ENCODE measurements around the gene ARIH2. TPM values are rescaled to one million over a fixed set of nuclear protein-coding genes. Genes with fewer than 3 reads are reported as not detected.
A peak's percentile ranks its signal among the peaks of the same experiment; 100 is the strongest.

ARIH2 gene
- total and polyA plus RNA-seq, 2 of the 8 experiments (the other 6 are each of a cell fraction or from before 2014, with no cell fraction given) = 72.9 to 136 TPM

DNA sequence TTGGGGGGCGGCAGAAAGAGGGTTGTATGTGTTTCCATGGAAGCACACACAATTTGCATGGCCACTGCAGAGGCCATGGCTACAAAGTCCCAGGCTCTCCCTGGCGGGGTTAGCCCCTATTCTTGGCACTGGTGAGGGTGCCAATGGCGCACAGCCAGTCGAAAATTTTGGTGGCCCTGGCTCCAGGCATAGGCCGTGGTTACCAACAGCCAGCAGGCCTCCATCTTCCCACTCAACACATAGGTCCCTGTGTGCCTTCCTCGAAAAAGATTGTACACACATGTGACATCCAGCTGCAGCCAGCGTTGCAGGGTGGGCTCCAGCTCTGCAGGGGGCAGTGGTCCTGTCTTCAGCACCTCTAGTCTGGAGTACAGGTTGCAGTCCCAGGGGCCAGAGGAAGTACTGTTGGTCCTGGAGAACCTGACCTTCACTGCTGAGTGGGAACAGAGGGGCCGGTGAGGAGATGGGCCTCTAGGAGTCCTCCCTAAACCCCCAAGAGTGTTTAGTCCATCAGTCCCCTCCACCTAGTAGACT lies 78.5 kb downstream of the ARIH2 start:
- no peak overlapping the region for H2BK120ac ChIP-seq (replicated peaks; ENCODE audit: low read depth, low read length)
- no peak overlapping the region for H3K4me2 ChIP-seq (ENCODE audit: insufficient read depth in 1 of 2, low read depth in 2 of 2, low read length in 2 of 2)
- H3K23me2 ChIP-seq (ENCODE audit: low read depth, low read length) = no peaks in the 10 kb centered on the region
- H3K36me3 ChIP-seq (ENCODE audit: control insufficient read depth in 2 of 4, insufficient read depth in 4 of 4, low read length in 3 of 4) = peaks cover 0 to 3% (median 0%) of the 10 kb centered on the region in 4 experiments; a peak in 2 of 8 replicates
- H2BK20ac ChIP-seq (ENCODE audit: low read length) = no peak overlapping the region
- CTCF ChIA-PET (ENCODE audit: partially characterized antibody) = interaction anchor here (0.9 to 19.9 kb wide), 6 partner anchors 8 to 261 kb away, joined by 3 to 467 read pairs (median 4); partner anchors contain the start of genes DALRD3, NDUFAF3, PRKAR2A and WDR6
- FAIRE-seq (no peak), DNase-seq (ENCODE audit: low read depth in 1 of 2, low spot score in 2 of 2) (no peak)
- H3K27ac ChIP-seq (ENCODE audit: low read depth, low read length) = no peak overlapping the region
- H4K8ac ChIP-seq (ENCODE audit: extremely low read depth, insufficient read depth, low read length) = 0 out of 2 replicates have a peak overlapping the region, but pooled peaks have one; percentile 5
- no peak overlapping the region for H3K18ac ChIP-seq (ENCODE audit: extremely low read depth, low read length)
- no peak for TF ChIP-seq SIX5 (IDR thresholded peaks at IDR 0.05; ENCODE audit: low read depth, low read length)
- peak in 2 of 3 experiments; percentile 8 to 20; a peak in 1 of 4 replicates for TF ChIP-seq CTCF (IDR thresholded peaks at IDR 0.05; ENCODE audit: control extremely low read depth in 1 of 3, insufficient read depth in 1 of 3, low read depth in 1 of 3, low read length in 3 of 3)
- H3K27me3 ChIP-seq (replicated peaks in 1 of 4; ENCODE audit: control insufficient read depth in 3 of 4, extremely low read depth in 1 of 4, insufficient read depth in 3 of 4, low read length in 3 of 4) = no peaks in the 10 kb centered on the region
- H3K23ac ChIP-seq (ENCODE audit: insufficient read length) = no peak overlapping the region
- peaks cover 0 to 17% (median 7%) of the 10 kb centered on the region in 4 experiments; a peak in 5 of 7 replicates for H3K4me1 ChIP-seq (replicated peaks in 1 of 4; ENCODE audit: control insufficient read depth in 3 of 4, insufficient read depth in 4 of 4, low read length in 3 of 4)
- no peak overlapping the region for H3K56ac ChIP-seq (replicated peaks; ENCODE audit: insufficient read length, low read depth, low read length)
- 88% methylated on average over 8 of the region's 8 CpGs; no CpG with 5 or more reads in 1 of the 2 experiments for WGBS, 2 experiments (ENCODE audit: extremely low coverage in 1 of 2, insufficient coverage in 1 of 2, insufficient read length in 1 of 2, insufficient replicate concordance in 2 of 2, low coverage in 1 of 2, low lambda C conversion rate in 2 of 2, missing lambda C conversion rate in 1 of 2)
- H2AFZ ChIP-seq (ENCODE audit: low read length) = no peak overlapping the region
- H2BK5ac ChIP-seq (ENCODE audit: low read depth, low read length) = no peak overlapping the region
- H4K91ac ChIP-seq (replicated peaks; ENCODE audit: insufficient read length, low read length) = no peak overlapping the region
- H3K79me2 ChIP-seq (ENCODE audit: control insufficient read depth in 1 of 2, insufficient read depth in 2 of 2, low read length in 2 of 2) = peaks cover 0 to under 1% of the 10 kb centered on the region in 2 experiments; a peak in 2 of 4 replicates
- POLR2A ChIA-PET (ENCODE audit: partially characterized antibody) = interaction anchor here (0.6 to 38.8 kb wide), 5 partner anchors 5 to 123 kb away, joined by 3 to 1518 read pairs (median 4); partner anchors contain the start of genes DALRD3, IMPDH2, NDUFAF3 and P4HTM
- H3K9ac ChIP-seq (replicated peaks in 1 of 4; ENCODE audit: extremely low read depth in 1 of 4, low read depth in 3 of 4, low read length in 3 of 4) = no peak overlapping the region
- no peak overlapping the region for H2BK15ac ChIP-seq (ENCODE audit: low read length)
- H3K14ac ChIP-seq (ENCODE audit: insufficient read length) = no peak overlapping the region
- H4K20me1 ChIP-seq (replicated peaks in 1 of 2; ENCODE audit: control insufficient read depth in 1 of 2, insufficient read depth in 2 of 2, low read length in 2 of 2) = peaks cover 0 to 4% of the 10 kb centered on the region in 2 experiments
- H3K4ac ChIP-seq (replicated peaks; ENCODE audit: insufficient read length, low read depth, low read length) = no peak overlapping the region
- H3K4me3 ChIP-seq (ENCODE audit: extremely low read depth in 1 of 4, insufficient read depth in 2 of 4, low read depth in 3 of 4, low read length in 4 of 4) = no peak overlapping the region
- no peaks in the 10 kb centered on the region for H3K9me3 ChIP-seq (ENCODE audit: insufficient read depth in 2 of 2, low read depth in 1 of 2, low read length in 1 of 2)
- no peak overlapping the region for H4K5ac ChIP-seq (ENCODE audit: insufficient read length, low read depth, low read length)
- no peak overlapping the region for H2BK12ac ChIP-seq (ENCODE audit: low read depth, low read length)
- H2AK5ac ChIP-seq (ENCODE audit: low read depth, low read length) = no peak overlapping the region
- H3K79me1 ChIP-seq (ENCODE audit: low read depth, low read length) = peaks cover 3% of the 10 kb centered on the region

Data from H1 (cell line).